Stimulated activated naive B cell treated with anti-CD40 and anti-IgM and Interleukin-4, amounts not matched to agents 10 μg/mL and 1 μg/mL and 100 μg/mL, for 72 hours (primary cell): ENCODE measurements around the gene SHF.
A peak's percentile ranks its signal among the peaks of the same experiment; 100 is the strongest.

Experiments
- ATAC-seq, 2 donors: fragments of 150-1000 bp; cut with Tn5 transposase; replicated peaks; 2 replicates each; pipeline ENCODE4 v1.10.0; 2021; ENCODE audit warnings: moderate library complexity in 1 of 2
- DNase-seq: peaks from one replicate; pipeline ENCODE4 v3.0.0; 2021
- H3K27ac Mint-ChIP-seq: one replicate; pipeline ENCODE4 v1.8.0; 2022; ENCODE audit warnings: mild to moderate bottlenecking, mixed read lengths
- H3K27me3 Mint-ChIP-seq, 2 donors: one replicate each; pipeline ENCODE4 v1.8.0; 2022; ENCODE audit warnings: mixed read lengths in 2 of 2
- H3K36me3 Mint-ChIP-seq, 2 donors: one replicate each; pipeline ENCODE4 v1.8.0; 2022; ENCODE audit warnings: mixed read lengths in 2 of 2, mild to moderate bottlenecking in 1 of 2
- H3K4me1 Mint-ChIP-seq, 2 donors: one replicate each; pipeline ENCODE4 v1.8.0; 2022; ENCODE audit warnings: mixed read lengths in 2 of 2, mild to moderate bottlenecking in 1 of 2
- H3K4me3 Mint-ChIP-seq, 2 donors: one replicate each; pipeline ENCODE4 v1.8.0; 2022; ENCODE audit warnings: mild to moderate bottlenecking in 2 of 2, mixed read lengths in 2 of 2, moderate library complexity in 1 of 2
- H3K9me3 Mint-ChIP-seq, 2 donors: one replicate each; pipeline ENCODE4 v1.8.0; 2022; ENCODE audit warnings: mixed read lengths in 2 of 2, mild to moderate bottlenecking in 1 of 2

SHF gene

DNA sequence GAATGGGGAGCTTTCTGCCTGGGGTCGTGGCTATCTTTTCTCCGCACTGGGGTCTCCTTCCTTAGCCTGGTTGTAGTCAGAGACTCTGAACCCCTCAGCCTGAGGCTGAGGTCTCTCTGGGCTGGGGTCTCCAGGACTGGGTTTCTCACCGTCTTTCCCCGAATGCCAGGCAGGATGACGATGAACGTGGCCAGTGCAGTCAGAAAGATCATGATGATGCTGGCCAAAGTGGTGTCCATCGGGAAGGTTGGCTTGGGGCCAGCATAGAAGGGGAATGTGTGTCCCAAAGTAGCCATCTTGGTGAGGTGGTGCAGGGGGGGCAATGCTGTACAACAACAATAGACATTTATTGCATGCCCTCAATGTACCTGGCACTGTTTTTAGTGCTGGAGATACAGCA, 65.0 kb downstream of the SHF start:
- ATAC-seq (no peak), DNase-seq (no peak)
- Mint-ChIP-seq H3K4me1 (peaks cover 6 to 8% of the 10 kb centered on the region in 2 donors), H3K36me3 (no peaks in the 10 kb centered on the region), H3K27me3 (peaks cover 48 to 57% of the 10 kb centered on the region in 2 donors), H3K27ac (no peak overlapping the region), H3K9me3 (no peaks in the 10 kb centered on the region), H3K4me3 (no peak overlapping the region)

DNA sequence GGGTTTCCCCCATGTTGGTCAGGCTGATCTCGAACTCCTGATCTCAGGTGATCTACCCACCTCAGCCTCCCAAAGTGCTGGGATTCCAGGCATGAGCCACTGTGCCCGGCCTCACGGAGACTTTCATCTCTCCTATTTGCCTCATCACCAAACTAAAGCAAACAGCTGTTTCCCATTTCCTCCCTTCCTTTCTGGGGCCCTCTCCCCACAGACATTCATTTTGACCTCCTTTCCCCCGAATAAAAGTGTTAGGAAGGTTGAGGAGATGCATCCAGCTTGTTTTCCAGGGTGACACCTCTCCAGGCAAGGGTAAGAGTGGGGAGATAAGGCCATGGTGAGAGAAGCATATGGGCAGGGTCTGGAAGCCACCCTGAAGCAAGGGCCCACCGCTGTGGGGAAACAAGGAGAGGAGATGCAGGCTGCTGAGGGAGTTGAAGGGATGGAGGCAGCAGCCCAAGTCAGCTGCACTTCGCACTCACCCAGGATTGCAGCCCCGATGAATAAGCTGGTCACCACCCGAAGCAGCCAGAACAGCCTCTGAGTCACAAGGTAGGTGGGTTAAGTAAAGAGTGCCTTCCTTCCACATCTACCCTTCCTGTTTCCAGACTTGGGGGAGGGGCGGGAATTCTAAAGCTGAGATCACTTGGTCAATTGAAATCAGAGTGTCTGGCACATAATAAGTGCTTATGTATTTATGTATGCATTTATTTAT, 65.9 kb downstream of the SHF start:
- Mint-ChIP-seq H3K27me3 (peaks cover 52 to 61% of the 10 kb centered on the region in 2 donors), H3K27ac (no peak overlapping the region), H3K4me1 (peaks cover 12 to 16% of the 10 kb centered on the region in 2 donors), H3K9me3 (no peaks in the 10 kb centered on the region), H3K36me3 (no peaks in the 10 kb centered on the region), H3K4me3 (no peak overlapping the region)
- DNase-seq = no peak
- ATAC-seq = no peak

DNA sequence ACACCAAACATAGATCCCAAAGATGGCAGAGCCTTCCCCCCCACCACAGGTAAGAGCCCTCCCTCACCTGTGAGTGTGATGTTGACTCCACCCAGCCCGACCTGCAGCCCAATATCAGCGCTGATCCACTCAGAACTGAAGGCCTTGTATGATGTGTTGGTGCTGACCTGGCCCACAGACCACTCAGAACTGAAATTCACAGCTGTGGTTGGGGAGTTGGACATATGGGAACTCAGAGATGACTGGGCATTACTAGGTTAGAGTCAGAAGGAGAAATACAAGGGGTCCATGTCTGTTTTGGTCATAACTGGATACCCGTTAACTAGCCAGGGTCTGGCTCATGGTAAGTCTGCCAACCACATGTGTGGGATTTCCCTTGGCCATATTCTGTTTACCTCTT, 66.7 kb downstream of the SHF start:
- H3K27ac Mint-ChIP-seq = no peak overlapping the region
- ATAC-seq = no peak
- no peak for DNase-seq
- H3K36me3 Mint-ChIP-seq = no peaks in the 10 kb centered on the region
- peaks cover 16 to 22% of the 10 kb centered on the region in 2 donors for H3K4me1 Mint-ChIP-seq
- no peak overlapping the region for H3K4me3 Mint-ChIP-seq
- H3K9me3 Mint-ChIP-seq = no peaks in the 10 kb centered on the region
- H3K27me3 Mint-ChIP-seq = peaks cover 54 to 62% of the 10 kb centered on the region in 2 donors

DNA sequence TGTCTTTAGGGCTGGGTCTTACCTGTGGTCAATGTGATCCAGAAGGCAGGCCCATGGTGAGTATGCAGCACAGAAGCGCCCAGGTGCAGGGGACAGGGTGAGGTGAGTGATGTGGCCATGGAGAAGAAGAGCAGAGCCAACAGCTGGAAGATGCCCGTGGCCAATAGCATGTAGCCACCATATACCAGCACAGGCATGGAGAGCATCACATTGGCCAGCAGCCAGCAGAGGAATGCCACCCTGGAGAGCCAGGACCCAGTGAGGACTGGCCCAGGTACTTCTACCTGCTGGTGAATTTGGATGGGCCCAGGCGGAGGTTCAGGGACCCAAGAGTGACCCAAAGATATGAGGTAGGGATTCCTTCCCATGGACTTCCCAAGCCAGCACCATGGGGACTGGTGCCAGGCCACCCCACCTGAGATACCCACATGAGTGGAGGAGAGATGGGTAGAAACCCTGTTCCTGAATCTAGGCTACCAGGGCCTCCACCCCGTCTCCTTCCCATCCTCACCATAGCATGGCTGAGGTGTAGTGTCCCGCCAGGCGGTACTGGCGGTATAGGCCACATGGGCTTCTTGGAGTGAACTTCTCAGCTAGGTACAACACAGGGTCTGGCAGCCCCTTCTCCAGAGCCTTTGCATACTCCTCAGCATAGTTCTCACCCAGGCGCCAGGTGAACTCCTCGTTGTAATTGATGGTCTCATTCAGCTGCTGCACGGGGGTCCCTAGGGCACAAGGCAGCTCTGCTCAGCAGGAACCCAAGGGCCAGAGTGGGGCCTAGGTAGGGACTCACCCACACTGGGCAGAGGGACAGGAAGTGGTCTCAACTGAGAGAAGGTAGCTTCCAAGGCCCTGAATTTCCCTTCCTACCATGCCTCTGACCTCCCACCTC, 67.4 kb downstream of the SHF start:
- H3K4me1 Mint-ChIP-seq = peaks cover 18 to 29% of the 10 kb centered on the region in 2 donors
- DNase-seq = no peak
- no peaks in the 10 kb centered on the region for H3K9me3 Mint-ChIP-seq
- H3K36me3 Mint-ChIP-seq = no peaks in the 10 kb centered on the region
- H3K27me3 Mint-ChIP-seq = peaks cover 54 to 62% of the 10 kb centered on the region in 2 donors
- no peak overlapping the region for H3K27ac Mint-ChIP-seq
- no peak overlapping the region for H3K4me3 Mint-ChIP-seq
- no peak for ATAC-seq

DNA sequence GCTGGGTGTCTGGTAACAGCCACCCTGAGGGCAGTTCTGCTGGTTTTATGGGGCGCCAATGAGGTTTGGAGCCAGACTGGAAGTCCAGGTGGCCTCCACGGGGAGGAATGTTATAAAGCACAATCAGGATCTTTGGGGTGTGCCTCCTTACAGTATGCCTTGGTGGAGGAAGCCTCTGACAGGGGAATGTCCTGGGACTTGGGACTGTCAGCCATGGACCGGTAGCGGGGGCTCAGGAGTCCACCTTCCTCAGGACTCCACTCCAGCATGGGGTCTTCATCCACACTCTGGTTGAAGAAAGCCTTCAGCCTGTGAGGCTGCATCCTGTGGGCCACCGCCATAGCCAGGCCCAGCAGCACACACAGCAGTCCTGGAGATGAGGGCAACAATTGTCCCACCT, 68.8 kb downstream of the SHF start:
- peaks cover 62 to 68% of the 10 kb centered on the region in 2 donors for H3K27me3 Mint-ChIP-seq

DNA sequence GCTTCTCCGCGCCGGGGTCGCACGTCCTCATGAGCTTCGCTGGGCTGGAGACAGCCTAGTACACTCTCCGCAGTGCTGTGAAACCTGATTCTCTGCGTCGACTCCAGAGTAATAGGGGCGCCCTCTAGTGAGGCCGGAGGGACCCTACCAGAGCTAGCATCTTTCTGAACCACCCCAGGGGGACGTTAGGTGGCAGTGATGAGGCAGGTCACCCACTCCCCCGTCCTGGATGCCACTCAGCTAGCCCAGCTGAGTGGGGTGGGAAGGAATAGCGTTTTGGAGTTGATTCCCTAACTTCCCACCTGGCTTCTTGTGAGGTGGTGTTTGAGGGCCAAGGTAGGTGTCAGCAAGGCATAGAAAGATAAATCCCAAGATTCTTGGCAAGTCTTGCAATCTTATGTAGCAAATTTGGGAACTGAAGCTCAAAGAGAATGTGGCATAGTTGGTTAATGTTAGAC, 69.6 kb downstream of the SHF start:
- Mint-ChIP-seq H3K9me3 (no peaks in the 10 kb centered on the region), H3K4me1 (peaks cover 34 to 50% of the 10 kb centered on the region in 2 donors), H3K36me3 (no peaks in the 10 kb centered on the region), H3K27ac (peak overlapping the region; percentile 22), H3K4me3 (peak overlapping the region; percentile 71 to 74), H3K27me3 (peaks cover 70 to 77% of the 10 kb centered on the region in 2 donors)
- DNase-seq = peak; percentile 82
- ATAC-seq = peak; percentile 96 to 97

More for the DNA sequence above, 68.8 kb downstream of the SHF start:
- no peak overlapping the region for H3K27ac Mint-ChIP-seq
- no peak overlapping the region for H3K4me3 Mint-ChIP-seq
- no peaks in the 10 kb centered on the region for H3K36me3 Mint-ChIP-seq
- DNase-seq (no peak), ATAC-seq (no peak)
- no peaks in the 10 kb centered on the region for H3K9me3 Mint-ChIP-seq
- peaks cover 25 to 42% of the 10 kb centered on the region in 2 donors for H3K4me1 Mint-ChIP-seq

DNA sequence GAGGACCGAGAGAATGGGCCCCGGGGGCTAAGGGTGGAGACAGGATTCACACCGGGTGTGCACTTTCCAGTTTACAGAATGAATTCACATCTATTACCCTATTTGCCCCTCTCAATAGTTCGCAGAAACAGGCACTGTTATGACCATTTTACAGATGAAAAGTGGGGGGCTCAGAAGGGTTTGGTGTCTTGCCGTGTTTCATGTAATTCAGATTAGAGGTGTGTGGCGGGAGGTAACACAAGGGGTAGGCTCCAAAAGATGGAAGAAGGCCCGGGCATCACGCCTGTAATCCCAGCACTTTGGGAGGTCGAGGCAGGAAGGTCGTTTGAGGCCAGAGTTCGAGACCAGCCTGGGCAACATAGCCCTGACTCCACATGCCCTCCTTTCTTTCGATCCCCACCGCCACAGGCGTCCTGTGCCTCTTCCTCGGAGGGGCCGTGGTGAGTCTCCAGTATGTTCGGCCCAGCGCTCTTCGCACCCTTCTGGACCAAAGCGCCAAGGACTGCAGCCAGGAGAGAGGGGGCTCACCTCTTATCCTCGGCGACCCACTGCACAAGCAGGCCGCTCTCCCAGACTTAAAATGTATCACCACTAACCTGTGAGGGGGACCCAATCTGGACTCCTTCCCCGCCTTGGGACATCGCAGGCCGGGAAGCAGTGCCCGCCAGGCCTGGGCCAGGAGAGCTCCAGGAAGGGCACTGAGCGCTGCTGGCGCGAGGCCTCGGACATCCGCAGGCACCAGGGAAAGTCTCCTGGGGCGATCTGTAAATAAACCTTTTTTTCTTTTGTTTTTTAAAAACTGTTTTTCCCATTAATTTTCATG, 70.2 kb downstream of the SHF start:
- DNase-seq = no peak
- Mint-ChIP-seq H3K4me1 (peaks cover 39 to 57% of the 10 kb centered on the region in 2 donors), H3K9me3 (no peaks in the 10 kb centered on the region), H3K27me3 (peaks cover 76 to 83% of the 10 kb centered on the region in 2 donors), H3K27ac (peak overlapping the region; percentile 26), H3K4me3 (peak overlapping the region; percentile 71 to 74), H3K36me3 (no peaks in the 10 kb centered on the region)
- ATAC-seq = peak; percentile 11 to 22
